Heart left ventricle (tissue), 16 donors: Measurements from ENCODE around the gene IL7R. TPM values are rescaled to one million over a fixed set of nuclear protein-coding genes. Genes with fewer than 3 reads are reported as not detected.

Experiments
- ATAC-seq, 4 donors: fragments of 200-7000 bp; cut with Tn5 transposase; one replicate each; pipeline ENCODE4 v1.9.1; 2020 to 2022; ENCODE audit warnings: moderate library complexity in 4 of 4, mild to moderate bottlenecking in 3 of 4, moderate number of reproducible peaks in 1 of 4
- DNase-seq, 5 donors: peaks; one replicate each; pipeline ENCODE4 v3.0.0-alpha.2; 2020
- H3K27ac ChIP-seq, 12 donors: fragments of 200-600 bp; sonication (generic) in 4 of 12; one replicate each; pipeline versions ENCODE4 v1.5.0 to v1.8.0; 2016 to 2022; ENCODE audit warnings: mild to moderate bottlenecking in 2 of 12
- H3K27me3 ChIP-seq, 9 donors: fragments of 200-600 bp; sonication (generic) in 2 of 9; one replicate each; pipeline versions ENCODE4 v1.5.1 to v1.8.0; 2016 to 2022; ENCODE audit warnings: mild to moderate bottlenecking in 3 of 9
- H3K36me3 ChIP-seq, 9 donors: fragments of 200-600 bp; sonication (generic) in 2 of 9; one replicate each; pipeline versions ENCODE4 v1.5.0 to v1.8.0; 2018 to 2022; ENCODE audit warnings: mild to moderate bottlenecking in 2 of 9
- H3K4me1 ChIP-seq, 12 donors: fragments of 200-600 bp; sonication (generic) in 4 of 12; one replicate each; pipeline versions ENCODE4 v1.5.0 to v1.8.0; 2016 to 2022; ENCODE audit warnings: mild to moderate bottlenecking in 3 of 12
- H3K4me3 ChIP-seq, 12 donors: fragments of 200-600 bp; sonication (generic) in 4 of 12; one replicate each; pipeline versions ENCODE4 v1.5.0 to v1.8.0; 2017 to 2022; ENCODE audit warnings: mild to moderate bottlenecking in 9 of 12, moderate library complexity in 4 of 12
- H3K9me3 ChIP-seq, 12 donors: fragments of 200-600 bp; sonication (generic) in 4 of 12; one replicate each; pipeline versions ENCODE4 v1.5.0 to v1.8.0; 2016 to 2022; ENCODE audit warnings: mild to moderate bottlenecking in 1 of 12
- POLR2A ChIP-seq, 2 donors: fragments of 450-650 bp; IDR thresholded peaks; one replicate each; pipeline ENCODE4 v1.6.1; 2017; ENCODE audit warnings: antibody characterized with exemption in 2 of 2, mild to moderate bottlenecking in 2 of 2, moderate library complexity in 2 of 2
- WGBS, 4 donors: extraction: QIAGEN DNeasy Blood & Tissue Kit in 2 of 4; methylation state at CpG; one replicate each; pipeline versions ENCODE4 v1.1.5 to v1.1.7; 2013 to 2018; 5-methylcytosine and 5-hydroxymethylcytosine counted together
- intact Hi-C, 10 donors: fragments of 100-400 bp; cut with DNase I; formaldehyde crosslinking; loops; one replicate each; pipeline versions ENCODE4 v1.11.1 to v1.14.2; 2022
- polyA plus RNA-seq, 2 donors: library from polyadenylated mRNA; stranded (reverse); fragments of 200-250 nt; gene quantifications; one replicate each; pipeline ENCODE4 v1.2.3, GENCODE V29; 2013
- total RNA-seq, 9 donors: library from RNA; depleted of rRNA in 2 of 9; stranded (reverse); fragments of >200 nt in 2 of 9; fragmentation: NEBNext Ultra II Directional in 3 of 9; extraction: Animal tissue kit (Norgen Biotek cat#: 25700) in 3 of 9; gene quantifications; one replicate each; pipeline versions ENCODE4 v1.1.0 to v1.2.4, GENCODE V29; 2016 to 2023
- TF ChIP-seq, protein P1 (sequence below), 12 donors: fragments of 200-600 bp; sonication (generic) in 4 of 12; IDR thresholded peaks; one replicate each; pipeline versions ENCODE4 v1.5.0 to v1.8.0; 2018 to 2022; ENCODE audit warnings: antibody characterized with exemption in 12 of 12, mild to moderate bottlenecking in 5 of 12
- donor health status: ischemic (EF 13 %, LVEDD 7.1; RV severe dilation, severe dysfunction).
- donor health status: healthy with polysubstance abuse.
- donor health status: DM: no; HTN: yes; CAD: no.
- donor health status: DM: no; HTN: no; CAD: no.
- donor health status: ischemic (EF 25% LVEDD 6.9; RV normal size, moderate dysfunction).
- donor health status: ischemic (EF 25% LVEDD 5.7; RV mildly dilated, moderate dysfunction).
- donor health status: healthy.
- donor health status: DM: yes; HTN: yes; CAD: no.
- donor health status: ischemic (EF 35%, LVEDD 5.7; RV mildly dilated, moderate dysfunction).
- donor health status: nonischemic (EF 11% LVEDD 7.7; RV severe dilation, severe dysfunction).
- donor health status: DM: yes; HTN: yes; CAD: no.
- donor health status: PGD.
- donor health status: ischemic (EF 29% LVEDD 5.4; RV normal size, mild dysfunction).
- donor health status: nonischemic (EF 23%, LVEDD 6.1; RV moderate dilation, normal function).

The IL7R gene
- total and polyA plus RNA-seq, 11 donors, result 0.27 to 12.0 (median 0.61) TPM

DNA sequence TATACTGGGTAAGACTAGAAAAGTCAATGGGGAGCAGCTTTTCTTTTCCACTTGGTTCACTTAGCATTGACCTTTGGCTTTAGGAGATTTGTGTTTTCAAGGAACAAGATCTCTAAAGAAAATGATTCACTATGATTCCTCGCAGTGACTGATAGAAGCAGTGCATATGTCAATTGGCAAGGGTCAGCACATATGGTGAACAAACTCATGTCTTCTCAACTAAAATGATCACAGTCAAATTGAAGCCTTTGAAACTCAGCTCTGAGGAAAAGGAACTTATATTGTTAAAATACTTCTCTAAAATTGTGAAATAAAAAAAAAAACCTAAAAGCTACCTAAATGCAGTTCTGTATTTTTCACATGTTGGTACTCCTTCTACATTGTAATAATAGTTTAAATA, 43.2 kb upstream of the IL7R start:
- DNase-seq, result no peak

DNA sequence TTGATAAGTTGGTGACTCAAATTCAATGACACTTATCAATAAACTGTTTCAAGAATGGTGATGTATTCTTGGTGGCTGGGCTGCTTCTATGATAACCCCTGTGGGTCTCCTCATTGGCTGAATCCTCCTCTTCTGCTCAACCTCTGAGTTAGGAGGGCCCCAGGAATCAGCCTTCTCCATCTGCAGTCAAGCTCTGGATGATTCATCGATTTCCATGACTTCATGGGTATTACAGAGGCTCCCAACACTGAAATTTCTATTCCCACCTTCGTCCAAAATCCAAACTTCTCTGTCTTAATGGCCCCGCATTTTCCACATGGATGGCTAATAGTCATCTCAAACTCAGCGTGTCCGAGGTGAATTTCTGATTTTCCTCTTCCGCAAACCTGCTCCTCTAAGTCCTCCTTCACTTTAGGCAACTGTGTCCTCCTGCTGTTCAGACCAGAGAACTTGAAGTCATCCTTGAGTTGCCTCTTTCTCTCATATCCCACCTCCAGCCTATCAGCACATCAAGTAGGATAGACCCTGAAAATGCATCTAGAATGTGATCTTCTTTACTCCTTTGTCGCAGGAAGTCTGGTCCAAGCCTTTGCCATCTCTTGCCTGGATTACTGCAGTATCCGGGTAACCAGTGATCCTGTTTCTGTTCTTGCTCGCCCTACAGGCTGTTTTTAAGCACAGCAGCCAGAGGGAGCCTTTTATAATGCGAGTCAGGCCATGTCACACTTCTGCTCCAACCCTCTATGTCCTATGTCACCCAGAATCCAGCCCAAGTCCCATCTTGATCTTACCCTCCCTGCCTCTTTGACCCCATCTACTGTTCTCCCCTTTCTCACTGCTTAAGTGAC, 41.4 kb upstream of the IL7R start:
- peaks cover 0 to 4% (median 0%) of the 10 kb centered on the region in 12 donors for H3K4me1 ChIP-seq
- no peak for DNase-seq
- WGBS, 4 donors, result 75 to 78% (median 76%) methylated on average over 10 of the region's 10 CpGs
- no peaks in the 10 kb centered on the region for H3K27me3 ChIP-seq
- H3K4me3 ChIP-seq, result no peak overlapping the region
- TF ChIP-seq, protein P1, sequence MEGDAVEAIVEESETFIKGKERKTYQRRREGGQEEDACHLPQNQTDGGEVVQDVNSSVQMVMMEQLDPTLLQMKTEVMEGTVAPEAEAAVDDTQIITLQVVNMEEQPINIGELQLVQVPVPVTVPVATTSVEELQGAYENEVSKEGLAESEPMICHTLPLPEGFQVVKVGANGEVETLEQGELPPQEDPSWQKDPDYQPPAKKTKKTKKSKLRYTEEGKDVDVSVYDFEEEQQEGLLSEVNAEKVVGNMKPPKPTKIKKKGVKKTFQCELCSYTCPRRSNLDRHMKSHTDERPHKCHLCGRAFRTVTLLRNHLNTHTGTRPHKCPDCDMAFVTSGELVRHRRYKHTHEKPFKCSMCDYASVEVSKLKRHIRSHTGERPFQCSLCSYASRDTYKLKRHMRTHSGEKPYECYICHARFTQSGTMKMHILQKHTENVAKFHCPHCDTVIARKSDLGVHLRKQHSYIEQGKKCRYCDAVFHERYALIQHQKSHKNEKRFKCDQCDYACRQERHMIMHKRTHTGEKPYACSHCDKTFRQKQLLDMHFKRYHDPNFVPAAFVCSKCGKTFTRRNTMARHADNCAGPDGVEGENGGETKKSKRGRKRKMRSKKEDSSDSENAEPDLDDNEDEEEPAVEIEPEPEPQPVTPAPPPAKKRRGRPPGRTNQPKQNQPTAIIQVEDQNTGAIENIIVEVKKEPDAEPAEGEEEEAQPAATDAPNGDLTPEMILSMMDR (IDR thresholded peaks at IDR 0.05), result peak in 7 of 12 donors; percentile 32 to 47 (median 46)
- no peak for TF ChIP-seq POLR2A (IDR thresholded peaks at IDR 0.05)
- intact Hi-C loops, result loop anchor here in 1 of 10 donors (5.0 kb wide), 1 partner anchor 38 kb away; no protein-coding TSS in a partner anchor
- H3K9me3 ChIP-seq, result no peaks in the 10 kb centered on the region
- no peak for ATAC-seq
- H3K27ac ChIP-seq, result no peak overlapping the region
- H3K36me3 ChIP-seq, result no peaks in the 10 kb centered on the region

More for the DNA sequence above, 43.2 kb upstream of the IL7R start:
- intact Hi-C loops, result loop anchor here in 1 of 10 donors (5.0 kb wide), 1 partner anchor 36 kb away; no protein-coding TSS in a partner anchor
- no peaks in the 10 kb centered on the region for H3K36me3 ChIP-seq
- no peaks in the 10 kb centered on the region for H3K27me3 ChIP-seq
- TF ChIP-seq POLR2A (IDR thresholded peaks at IDR 0.05), result no peak
- TF ChIP-seq, protein P1 (IDR thresholded peaks at IDR 0.05), result no peak
- H3K4me1 ChIP-seq, result peaks cover 0 to 4% (median 0%) of the 10 kb centered on the region in 12 donors
- no peaks in the 10 kb centered on the region for H3K9me3 ChIP-seq
- WGBS, 4 donors, result 77 to 82% (median 80%) methylated on average over 1 of the region's 1 CpG
- no peak overlapping the region for H3K27ac ChIP-seq
- H3K4me3 ChIP-seq, result no peak overlapping the region
- no peak for ATAC-seq

DNA sequence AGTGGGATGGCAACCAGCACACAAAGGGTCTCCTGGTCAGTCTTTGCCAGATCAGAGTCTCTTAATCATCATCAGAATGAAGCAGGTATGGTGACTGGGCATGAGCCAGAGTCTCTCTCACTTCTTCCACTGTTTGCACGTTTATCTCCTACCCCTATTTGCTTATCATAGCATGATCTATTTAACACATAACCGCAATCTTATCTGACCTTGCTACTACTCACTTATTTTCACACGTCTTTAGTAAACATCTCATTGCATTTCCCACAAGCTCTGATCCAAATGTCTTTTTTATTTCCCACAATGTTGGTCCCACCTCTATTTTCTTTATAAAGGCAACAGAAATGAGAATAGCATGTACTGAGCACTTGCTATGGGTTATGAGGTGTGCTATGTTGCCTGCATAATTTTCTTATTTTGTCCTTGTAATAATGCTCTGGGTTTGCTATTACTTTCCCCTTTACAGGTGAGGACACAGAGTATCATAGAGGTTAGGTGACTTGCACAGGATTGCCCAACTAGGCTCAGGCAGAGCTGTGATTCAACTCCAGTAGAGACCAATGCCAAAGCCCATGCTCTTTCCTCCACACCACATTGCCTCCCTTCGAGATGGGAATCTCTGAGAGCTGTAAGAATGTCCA, 39.7 kb upstream of the IL7R start:
- H3K4me3 ChIP-seq, result no peak overlapping the region
- intact Hi-C loops, result loop anchor here in 1 of 10 donors (5.0 kb wide), 1 partner anchor 40 kb away; no protein-coding TSS in a partner anchor
- H3K36me3 ChIP-seq, result no peaks in the 10 kb centered on the region
- H3K27ac ChIP-seq, result peak overlapping the region in 1 of 12 donors; percentile 38
- no peak for ATAC-seq
- peaks cover 0 to 3% (median 0%) of the 10 kb centered on the region in 9 donors for H3K27me3 ChIP-seq
- no peak for TF ChIP-seq POLR2A (IDR thresholded peaks at IDR 0.05)
- TF ChIP-seq, protein P1 (IDR thresholded peaks at IDR 0.05), result no peak
- DNase-seq, result no peak
- H3K9me3 ChIP-seq, result no peaks in the 10 kb centered on the region
- 36 to 52% (median 45%) methylated on average over 4 of the region's 4 CpGs for WGBS, 4 donors
- H3K4me1 ChIP-seq, result peaks cover 0 to 4% (median 0%) of the 10 kb centered on the region in 12 donors

DNA sequence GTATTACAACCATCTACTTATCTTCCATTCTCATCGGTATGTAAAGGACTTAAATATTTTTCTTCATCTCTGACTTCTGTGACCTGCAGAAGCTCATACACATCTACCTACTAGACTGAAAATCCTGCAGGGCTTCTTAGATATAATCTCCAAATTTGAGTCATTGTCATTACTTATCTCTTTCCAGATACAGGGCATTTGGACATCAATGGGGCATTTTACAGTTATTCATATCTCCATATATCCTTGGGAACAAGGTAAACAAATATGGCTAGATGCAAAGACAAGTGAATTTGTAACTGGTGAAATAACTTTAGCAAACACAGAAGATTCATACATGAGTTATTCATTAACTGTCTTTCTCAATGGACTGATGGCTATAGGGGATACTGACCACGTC, 37.7 kb upstream of the IL7R start:
- DNase-seq, result no peak

More for the DNA sequence above, 37.7 kb upstream of the IL7R start:
- no peak overlapping the region for H3K27ac ChIP-seq
- no peak overlapping the region for H3K4me3 ChIP-seq
- ATAC-seq, result no peak
- H3K27me3 ChIP-seq, result peaks cover 0 to 3% (median 0%) of the 10 kb centered on the region in 9 donors
- TF ChIP-seq, protein P1 (IDR thresholded peaks at IDR 0.05), result no peak
- TF ChIP-seq POLR2A (IDR thresholded peaks at IDR 0.05), result no peak
- H3K36me3 ChIP-seq, result no peaks in the 10 kb centered on the region
- no peaks in the 10 kb centered on the region for H3K4me1 ChIP-seq
- intact Hi-C loops, result loop anchor here in 1 of 10 donors (5.0 kb wide), 1 partner anchor 42 kb away; no protein-coding TSS in a partner anchor
- H3K9me3 ChIP-seq, result no peaks in the 10 kb centered on the region
- WGBS, 4 donors, result 85 to 93% (median 90%) methylated on average over 2 of the region's 2 CpGs
